Jurkat, Clone E6-1 (cell line): ENCODE data around the gene CAMTA1.

Source experiments
- DNase-seq: peaks from one replicate; pipeline ENCODE4 v3.0.0-alpha.2; 2011; ENCODE audit warnings: low read depth, low spot score
- H3K4me3 ChIP-seq: 2 replicates; pipeline ENCODE4 v1.5.1; 2011; ENCODE audit warnings: mild to moderate bottlenecking, low read length, control low read depth, moderate library complexity

The CAMTA1 gene

DNA sequence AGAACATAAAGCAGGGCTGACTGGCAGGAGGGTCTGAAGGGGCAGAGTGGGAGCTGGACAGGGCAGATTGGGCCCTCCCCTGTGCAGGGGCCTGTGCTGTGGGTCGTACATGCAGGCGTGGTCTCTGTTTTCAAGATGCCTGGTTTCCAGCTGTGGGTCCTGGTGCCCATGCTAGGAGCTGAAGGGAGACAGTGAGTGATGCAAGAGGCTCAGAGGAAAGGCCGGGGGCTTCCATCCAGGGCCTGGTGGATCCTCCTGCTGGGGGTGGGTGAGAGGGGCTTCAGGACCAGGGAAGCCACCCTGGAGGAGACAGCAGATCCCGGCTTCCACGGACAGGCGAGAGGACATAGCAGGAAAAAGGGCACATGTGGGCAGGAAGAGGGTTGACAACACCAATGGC is 636.8 kb downstream of the CAMTA1 start:
- H3K4me3 ChIP-seq: no peak overlapping the region
- no peak for DNase-seq

DNA sequence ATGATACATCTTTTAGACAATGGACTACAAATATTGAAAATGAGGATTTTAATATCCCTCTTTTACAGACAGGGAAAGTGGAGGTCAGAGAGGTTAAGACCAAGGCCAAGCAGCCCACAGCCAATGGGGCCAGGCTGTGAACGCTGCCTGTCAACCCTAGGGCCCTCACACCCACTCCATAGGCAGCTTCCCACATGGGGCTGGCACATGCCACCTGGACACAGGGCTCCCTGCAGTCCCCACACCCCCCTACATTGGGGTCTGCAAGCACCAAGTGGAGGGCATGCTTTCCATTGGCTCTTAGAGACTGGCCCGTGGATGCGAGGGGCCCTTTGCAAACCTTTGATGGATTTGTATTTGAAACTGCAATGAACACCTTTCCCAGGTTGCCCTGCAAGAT is 637.3 kb downstream of the CAMTA1 start:
- no peak for DNase-seq

DNA sequence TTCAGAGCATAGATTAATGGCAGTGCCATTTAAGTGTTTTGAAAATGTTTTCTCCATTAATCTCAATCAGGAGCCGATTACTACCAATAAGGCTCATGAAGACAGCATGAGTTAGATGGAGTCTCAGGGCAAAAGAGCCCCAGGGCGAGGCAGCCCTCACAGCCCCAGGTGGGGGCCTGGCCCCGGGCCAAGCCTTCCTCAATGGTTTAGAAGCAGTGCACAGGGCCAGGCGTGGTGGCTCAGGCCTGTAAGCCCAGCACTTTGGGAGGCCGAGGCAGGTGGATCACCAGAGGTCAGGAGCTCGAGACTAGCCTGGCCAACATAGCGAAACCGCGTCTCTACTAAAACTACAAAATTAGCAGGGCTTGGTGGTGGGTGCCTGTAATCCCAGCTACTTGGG is 637.7 kb downstream of the CAMTA1 start:
- H3K4me3 ChIP-seq: no peak overlapping the region
- DNase-seq: no peak

More for the DNA sequence above, 637.3 kb downstream of the CAMTA1 start:
- no peak overlapping the region for H3K4me3 ChIP-seq

DNA sequence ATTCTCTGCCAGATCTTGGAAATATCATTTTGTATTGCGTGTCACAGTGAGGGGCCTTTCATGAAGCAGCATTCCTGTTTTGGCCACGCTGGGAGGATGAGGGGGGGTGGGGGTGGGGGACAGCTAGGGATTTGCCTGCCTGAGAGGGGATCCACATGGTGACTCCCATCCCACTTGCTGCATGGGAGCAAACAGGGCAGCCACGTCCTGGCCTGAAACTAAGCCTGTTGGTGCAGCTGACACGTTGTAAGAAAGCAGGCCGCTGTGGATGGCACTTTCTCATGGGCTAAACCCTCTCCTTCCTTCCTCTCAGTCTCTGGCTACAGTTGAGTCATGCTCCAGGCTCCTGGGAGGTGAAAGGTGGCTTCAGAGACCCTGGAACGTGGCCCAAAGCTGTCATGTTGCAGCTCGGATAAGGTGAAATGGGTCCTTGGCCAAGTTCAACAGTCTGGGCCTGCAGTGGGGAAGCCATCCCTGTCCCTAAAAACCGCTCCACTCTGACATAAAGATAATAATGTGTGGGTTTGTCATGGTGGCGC is 639.2 kb downstream of the CAMTA1 start:
- H3K4me3 ChIP-seq: no peak overlapping the region
- no peak for DNase-seq

DNA sequence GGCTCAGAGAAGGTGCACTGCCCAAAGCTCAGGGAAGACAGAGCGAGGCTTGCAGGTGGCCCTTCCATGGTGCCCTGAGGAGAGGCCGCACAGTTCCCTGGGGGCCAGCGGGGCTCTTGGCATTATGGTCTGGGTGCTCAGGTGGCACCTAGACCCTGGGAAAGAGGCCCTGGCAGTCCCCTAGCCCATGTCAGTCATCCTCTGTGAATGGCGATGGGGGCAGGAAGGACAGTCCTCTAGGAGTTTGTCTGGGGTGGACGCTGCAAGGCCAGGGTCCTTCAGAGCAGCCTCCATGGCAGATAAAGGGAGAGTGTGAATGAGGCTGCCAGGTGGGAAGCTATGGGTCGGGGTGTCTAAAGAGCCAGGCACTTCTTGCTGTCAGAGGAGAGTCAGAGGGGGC is 640.0 kb downstream of the CAMTA1 start:
- DNase-seq: no peak
- H3K4me3 ChIP-seq: no peak overlapping the region

DNA sequence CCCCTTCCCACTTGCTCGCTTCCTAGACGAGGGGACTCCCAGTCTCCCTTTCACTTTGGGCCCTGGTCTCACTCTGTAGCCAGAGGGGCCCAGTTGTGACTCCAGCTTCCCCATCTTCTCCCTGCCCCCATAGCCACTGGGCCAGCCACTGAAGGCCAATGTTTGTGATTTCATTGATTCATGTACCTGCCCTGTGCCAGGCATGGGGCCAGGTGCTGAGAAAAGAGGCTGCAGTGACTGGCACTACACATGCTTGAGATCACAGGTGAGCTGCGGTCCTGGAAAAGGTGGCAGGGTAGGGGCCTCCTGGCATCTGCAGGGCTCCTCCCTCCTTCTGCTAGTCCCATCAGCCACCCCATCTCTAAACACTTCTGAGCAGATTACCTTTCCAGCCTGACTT is 640.5 kb downstream of the CAMTA1 start:
- H3K4me3 ChIP-seq: no peak overlapping the region
- no peak for DNase-seq

DNA sequence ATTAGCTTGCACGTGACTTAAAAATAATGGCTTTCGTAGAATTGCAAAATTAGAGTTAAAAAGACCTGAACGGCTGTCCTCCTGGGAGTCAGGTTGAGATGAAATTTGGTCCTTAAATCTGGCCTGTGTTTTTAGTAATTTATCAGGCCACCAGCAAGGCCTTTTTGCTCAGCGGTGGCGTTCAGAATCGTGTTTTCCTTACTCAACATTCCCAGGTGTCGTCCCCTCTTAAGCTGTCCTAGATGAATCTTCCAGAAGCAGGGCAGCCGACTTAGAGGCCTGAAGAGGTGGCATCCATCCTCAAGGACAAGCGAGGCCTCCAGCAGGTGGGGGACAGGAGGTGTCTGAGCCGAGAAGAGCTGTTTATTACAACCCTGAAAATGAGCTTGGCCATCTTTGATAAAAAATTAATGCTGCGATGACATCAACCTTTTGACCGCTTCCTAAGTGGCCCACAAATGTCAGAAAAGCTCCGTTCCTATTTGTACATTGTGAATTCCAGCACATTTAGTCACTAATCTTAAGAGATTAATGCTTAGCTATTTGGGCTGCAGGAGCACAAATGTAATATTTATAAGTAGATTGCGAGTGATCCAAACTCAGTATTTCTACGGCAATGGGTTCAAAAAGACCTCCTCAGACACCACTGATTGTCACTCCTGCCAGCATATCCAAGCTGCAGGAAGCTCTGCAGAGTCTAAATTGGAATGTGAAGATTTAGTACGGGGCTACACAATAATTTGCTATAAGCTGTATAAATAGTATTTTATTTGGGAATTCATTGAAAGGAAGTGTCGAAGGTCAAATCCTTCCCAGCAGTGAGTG is 641.7 kb downstream of the CAMTA1 start:
- H3K4me3 ChIP-seq: no peak overlapping the region
- no peak for DNase-seq

DNA sequence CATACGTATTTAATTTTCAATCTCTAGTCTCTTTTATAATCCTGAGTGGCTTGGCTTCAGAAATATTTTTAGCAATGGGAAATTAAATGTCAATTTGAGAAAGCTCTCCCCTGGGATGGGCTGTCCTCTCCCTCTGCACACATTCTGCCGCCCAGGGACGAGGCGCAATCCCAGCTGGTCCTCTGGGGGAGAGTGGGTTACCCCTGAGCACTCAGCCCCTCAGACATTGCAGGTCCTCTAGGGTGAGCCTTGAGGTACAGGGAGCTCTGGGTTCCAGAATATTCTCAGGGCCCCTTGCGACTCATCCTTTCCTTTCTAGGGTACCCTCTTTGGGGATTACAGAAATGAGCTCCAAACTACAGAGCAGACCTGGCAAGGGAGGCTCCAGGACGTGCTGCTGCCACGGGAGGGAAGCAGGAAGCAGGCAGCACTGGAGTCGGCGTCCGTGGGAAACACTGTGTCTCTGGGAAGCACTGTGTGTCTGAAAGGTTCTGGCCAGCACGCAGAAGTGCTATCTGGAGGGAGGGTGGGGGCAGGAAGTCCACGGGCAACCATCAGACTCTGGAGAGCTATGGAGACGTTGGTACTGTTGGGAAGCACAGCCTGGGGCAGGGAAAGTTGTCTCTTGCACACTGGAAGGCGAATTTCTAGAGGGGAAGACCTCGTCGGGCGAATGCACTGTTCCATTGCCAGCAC is 642.5 kb downstream of the CAMTA1 start:
- no peak overlapping the region for H3K4me3 ChIP-seq
- DNase-seq: no peak

DNA sequence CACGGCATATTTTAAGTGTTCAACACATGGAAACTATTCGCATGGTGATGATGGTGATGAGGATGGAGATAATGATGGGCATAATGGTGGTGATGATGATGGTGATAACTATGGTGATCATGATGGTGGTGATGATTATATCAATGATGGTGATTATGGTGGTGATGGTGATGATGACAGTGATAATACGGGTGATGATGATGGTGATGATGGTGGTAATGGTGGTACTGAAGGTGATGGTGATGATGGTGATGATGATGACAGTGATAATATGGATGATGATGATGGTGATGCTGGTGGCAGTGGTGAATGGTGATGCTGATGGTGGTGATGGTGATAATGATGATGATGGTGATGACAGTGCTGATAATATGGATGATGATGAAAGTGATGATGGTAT is 644.0 kb downstream of the CAMTA1 start:
- H3K4me3 ChIP-seq: no peak overlapping the region
- no peak for DNase-seq

DNA sequence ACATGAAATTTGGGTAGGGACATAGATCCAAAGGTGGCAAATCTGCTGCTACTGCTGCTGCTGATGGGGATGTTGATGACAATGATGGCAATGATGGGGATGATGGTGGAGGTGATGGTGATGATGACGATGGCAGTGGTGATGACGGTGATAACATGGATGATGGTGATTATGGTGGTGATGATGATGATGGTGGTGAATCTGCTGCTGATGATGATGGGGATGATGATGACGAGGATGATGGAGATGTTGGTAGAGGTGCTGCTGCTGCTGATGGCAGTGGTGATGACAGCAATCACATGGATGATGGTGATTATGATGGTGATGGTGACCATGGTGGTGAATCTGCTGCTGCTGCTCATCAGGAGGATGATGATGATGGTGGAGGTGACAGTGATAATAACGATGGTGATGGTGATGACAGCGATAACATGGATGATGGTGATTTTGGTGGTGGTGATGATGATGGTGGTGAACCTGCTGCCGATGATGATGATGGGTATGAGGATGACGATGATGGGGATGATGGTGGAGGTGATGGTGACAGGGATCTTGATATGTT is 644.9 kb downstream of the CAMTA1 start:
- H3K4me3 ChIP-seq: no peak overlapping the region
- no peak for DNase-seq

DNA sequence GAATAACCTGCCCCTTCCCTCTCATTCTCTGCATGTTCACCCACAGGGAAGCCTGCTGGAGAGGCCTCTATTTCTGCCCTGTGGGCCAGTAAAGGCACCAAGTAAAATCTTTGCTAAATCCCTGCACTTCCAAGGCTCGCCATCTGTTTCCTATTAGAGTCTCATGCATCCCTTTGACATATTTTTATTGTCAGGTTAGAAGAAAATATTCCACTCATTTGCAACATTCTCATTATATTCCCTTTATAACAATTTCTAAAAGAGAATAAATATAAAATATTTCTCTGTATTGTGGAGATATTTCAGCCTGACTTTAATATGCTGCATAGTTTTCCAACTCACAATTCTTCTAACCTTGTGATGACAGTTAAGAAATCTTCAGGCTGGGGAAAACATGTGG is 645.4 kb downstream of the CAMTA1 start:
- no peak overlapping the region for H3K4me3 ChIP-seq
- DNase-seq: no peak

DNA sequence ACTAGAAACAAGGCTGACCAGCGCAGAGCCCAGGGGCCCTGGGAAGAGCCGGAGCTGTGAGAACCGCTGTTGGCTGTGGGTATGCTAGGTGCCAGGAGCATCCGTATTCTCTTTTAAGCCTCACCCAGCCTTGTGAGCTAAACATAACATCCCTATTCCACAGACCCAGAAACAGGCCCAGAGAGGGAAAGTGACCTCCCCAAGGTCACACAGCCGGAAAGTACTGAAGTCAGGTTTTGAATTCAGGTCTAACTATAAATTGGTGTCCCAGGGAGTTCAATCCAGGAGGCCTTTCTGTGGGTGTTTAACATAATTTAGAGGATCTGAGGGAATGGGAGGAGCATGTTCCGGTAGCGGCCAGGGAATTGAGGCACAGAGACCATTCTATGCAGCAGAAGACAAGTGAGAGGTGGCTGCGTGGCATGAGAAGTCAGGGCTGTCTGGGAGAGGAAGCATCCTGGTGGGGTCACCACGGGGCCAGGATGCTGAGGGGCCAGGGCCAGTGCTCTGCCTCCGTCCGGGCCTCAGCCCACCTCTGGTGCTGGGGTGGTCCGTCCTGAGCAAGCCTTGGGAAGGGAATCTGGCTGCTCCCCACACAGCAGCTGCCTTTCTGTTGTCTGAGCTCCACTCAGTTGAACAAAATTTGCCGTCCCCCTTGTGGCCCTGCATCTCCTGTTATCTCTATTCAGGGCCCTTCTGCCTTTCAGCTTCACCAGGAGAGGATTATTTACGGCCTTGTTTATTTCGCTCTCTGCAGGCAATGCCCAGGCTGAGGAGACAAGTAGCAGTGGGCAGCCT is 647.0 kb downstream of the CAMTA1 start:
- no peak for DNase-seq
- H3K4me3 ChIP-seq: no peak overlapping the region

DNA sequence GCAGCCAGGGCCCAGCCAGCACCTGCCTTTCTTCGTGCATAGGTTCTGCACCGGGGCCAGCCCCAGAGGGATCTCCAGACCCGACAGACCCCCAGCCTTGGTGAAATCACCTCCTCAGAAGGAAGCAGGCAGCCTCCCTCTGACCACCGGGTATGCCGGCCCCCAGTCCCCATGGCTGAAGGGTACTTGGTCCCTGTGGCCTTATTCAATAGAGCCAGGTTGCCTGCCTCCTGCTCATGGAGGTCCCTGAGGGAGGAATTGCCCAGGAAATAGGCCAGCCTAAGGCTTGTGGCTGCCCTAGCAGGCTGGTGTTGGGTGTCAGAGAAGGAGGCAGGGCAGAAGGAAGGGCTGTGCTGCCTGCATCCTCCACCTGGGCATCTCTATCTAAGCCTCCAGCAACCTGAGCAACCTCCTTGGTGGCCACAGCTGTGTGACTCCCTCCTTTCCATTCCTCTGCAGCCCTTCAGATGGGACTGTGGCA is 647.7 kb downstream of the CAMTA1 start:
- DNase-seq: no peak
- no peak overlapping the region for H3K4me3 ChIP-seq

DNA sequence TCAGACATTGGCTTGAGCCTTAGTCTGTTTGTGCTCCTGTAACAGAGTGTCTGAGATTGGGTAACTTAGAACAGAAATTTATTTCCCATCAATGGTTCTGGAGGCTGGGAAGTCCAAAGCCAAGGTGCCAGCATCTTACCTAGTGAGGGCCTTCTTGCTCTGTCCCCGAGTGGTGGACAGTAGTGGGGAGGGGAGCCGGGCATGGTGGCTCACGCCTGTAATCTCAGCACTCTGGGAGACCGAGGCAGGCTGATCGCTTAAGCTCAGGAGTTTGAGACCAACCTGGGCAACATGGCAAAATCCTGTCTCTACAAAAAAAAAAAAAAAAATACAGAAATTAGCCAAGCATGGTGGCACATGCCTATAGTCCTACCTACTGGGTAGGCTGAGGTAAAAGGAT is 649.3 kb downstream of the CAMTA1 start:
- DNase-seq: no peak
- no peak overlapping the region for H3K4me3 ChIP-seq

DNA sequence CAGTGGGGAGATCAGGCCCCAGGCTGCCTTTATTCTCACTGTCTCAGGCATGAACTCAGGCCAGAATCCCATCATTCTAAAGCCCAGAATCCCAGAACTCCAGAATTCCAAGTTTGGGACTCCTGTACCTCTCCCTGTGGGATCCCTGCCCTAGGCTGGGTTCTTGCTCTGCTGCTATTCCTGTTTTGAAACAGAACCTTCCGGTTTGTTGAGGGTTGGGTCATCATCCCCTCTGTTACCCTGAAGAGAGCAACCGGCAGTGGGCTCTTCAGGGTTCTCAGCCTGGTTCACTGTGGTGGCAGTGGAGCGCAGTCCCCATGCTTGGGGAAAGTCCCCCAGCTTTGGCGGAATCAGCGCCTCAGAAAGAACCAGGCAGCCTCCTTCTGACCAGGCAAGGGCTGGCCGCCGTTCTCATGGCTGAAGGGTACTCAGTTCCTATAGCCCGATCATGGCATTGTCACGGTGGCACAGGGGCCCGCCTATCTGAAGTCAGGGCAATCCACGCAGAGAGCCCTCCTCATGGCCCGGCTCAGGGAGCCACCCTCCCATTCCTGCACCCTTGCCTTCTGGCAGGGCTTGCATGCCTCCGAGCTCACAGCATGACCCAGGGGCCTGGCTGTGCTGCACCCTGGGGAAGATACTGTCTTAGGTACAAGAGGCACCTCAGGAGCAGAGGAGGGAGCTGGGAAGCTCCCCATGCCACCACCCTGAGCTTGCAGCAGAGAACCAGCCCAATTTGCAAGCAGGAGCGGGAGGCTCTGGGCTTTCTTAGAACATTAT is 650.2 kb downstream of the CAMTA1 start:
- no peak for DNase-seq
- H3K4me3 ChIP-seq: no peak overlapping the region

DNA sequence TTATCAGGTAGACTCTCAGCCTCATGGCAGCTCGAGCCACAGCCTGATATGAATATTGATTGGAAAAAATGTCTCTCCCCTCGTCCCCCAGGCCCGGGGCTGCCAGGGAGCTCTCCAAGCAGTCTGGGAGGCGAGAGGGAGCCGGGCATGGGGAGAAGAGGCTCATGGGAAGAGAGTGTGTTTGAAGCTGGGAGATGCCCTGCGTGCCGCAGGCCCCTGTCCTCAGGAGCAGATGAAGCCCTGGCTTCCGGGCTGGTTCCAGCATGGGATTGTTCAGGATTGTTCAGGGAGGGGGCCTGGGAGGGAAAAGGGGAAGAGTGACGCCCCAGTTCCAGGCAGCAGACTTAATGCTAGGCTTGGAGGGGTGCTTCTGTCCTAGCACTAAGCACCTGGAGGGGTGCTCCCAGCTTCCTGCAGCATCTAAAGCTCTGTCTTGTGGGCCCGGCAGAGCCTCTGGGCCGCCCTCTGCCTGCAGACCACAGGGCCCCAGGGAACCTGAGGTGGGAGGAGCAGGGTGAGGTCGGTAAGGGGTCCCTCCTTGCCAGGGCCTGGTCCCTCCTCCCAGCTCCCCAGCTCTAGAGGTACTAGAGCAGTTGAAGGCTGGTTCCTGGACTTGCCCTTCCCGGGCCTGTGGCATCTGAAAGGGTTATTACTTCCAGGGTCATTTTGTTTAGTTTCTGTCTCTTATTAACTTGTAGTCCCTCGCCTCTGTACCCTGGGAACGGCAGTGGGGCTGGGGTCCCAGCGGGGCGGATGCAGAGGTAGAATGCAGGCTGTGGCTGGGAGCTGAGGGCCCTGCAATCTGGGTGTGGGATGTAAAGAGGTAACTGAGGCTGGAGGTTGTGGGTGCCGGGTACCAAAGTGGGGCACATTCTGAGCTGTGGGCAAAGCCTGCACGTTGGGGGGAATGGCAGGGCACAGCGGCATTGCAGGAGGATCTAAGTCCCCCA is 651.1 kb downstream of the CAMTA1 start:
- no peak overlapping the region for H3K4me3 ChIP-seq
- no peak for DNase-seq

DNA sequence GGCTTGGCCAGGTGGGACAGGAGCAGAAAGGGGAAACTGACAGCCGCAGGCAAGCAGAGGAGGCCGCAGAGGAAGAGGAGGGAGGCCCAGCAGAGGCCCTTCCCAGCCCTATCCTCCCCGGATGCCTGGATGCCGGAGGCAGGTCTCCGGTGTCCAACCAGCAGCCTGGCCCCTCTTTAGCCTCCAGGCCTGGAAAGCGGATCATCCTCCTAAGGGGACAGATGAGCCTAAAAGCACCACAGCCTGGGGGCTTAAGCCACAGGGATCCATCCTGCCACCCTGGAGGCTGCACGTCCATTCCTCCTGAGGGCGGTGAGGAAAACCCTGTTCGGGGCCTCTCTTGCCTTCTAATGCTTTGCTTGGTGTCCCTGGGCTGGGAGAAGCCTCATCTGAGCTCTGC is 651.8 kb downstream of the CAMTA1 start:
- no peak for DNase-seq
- H3K4me3 ChIP-seq: no peak overlapping the region
